Lower leg skin (tissue), 3 donors: Measurements from ENCODE around the gene SLC37A1.

Experiments used
- CTCF ChIP-seq, 3 donors: fragments of 450-650 bp; IDR thresholded peaks; one replicate each; pipeline ENCODE4 v1.5.1; 2016; ENCODE audit warnings: antibody characterized with exemption in 3 of 3, mild to moderate bottlenecking in 3 of 3, moderate library complexity in 2 of 3
- POLR2A ChIP-seq, 2 donors: fragments of 450-650 bp; IDR thresholded peaks; one replicate each; pipeline ENCODE4 v1.6.1; 2016 to 2017; ENCODE audit warnings: antibody characterized with exemption in 2 of 2, mild to moderate bottlenecking in 1 of 2, moderate library complexity in 1 of 2

- TF ChIP-seq CTCF (IDR thresholded peaks at IDR 0.05) (no peak), POLR2A (IDR thresholded peaks at IDR 0.05) (no peak)
These were observed 27.1 kb upstream of the SLC37A1 start for GRCh38 chr21:42486531-42486930.
